Keratinocyte (primary cell): ENCODE results near the gene KCNG2. TPM values are rescaled to one million over a fixed set of nuclear protein-coding genes. Genes with fewer than 3 reads are reported as not detected.

Source experiments
- DNase-seq: peaks from one replicate; pipeline ENCODE4 v3.0.0-alpha.2; 2011; ENCODE audit warnings: low read depth, missing footprints, low spot score
- FAIRE-seq: peaks from 2 replicates; lab custom pipeline; 2011; peaks lifted over from hg19 to GRCh38; lab: Jason Lieb, UNC
- H2AFZ ChIP-seq: 2 replicates; pipeline ENCODE4 v1.6.0; 2012; ENCODE audit warnings: low read length, control low read depth, inconsistent platforms; ENCODE audit not compliant: control insufficient read depth
- H3K27ac ChIP-seq: 2 replicates; pipeline ENCODE4 v1.5.1; 2011; ENCODE audit warnings: low read length; ENCODE audit not compliant: control insufficient read depth, insufficient read depth
- H3K27me3 ChIP-seq: 3 replicates; pipeline ENCODE4 v1.6.0; 2011; ENCODE audit warnings: low read length; ENCODE audit not compliant: control insufficient read depth, insufficient read depth; ENCODE audit errors: extremely low read depth
- H3K36me3 ChIP-seq, 2 experiments: 2 replicates in 1 of 2; 3 replicates in 1 of 2; pipeline ENCODE4 v1.5.1; 2011; ENCODE audit warnings: low read length in 2 of 2, mild to moderate bottlenecking in 1 of 2; ENCODE audit not compliant: control insufficient read depth in 2 of 2, insufficient read depth in 2 of 2; ENCODE audit errors: extremely low read depth in 1 of 2
- H3K4me1 ChIP-seq: 3 replicates; pipeline ENCODE4 v1.5.1; 2011; ENCODE audit warnings: low read length; ENCODE audit not compliant: control insufficient read depth, insufficient read depth; ENCODE audit errors: extremely low read depth
- H3K4me2 ChIP-seq: 3 replicates; pipeline ENCODE4 v1.6.0; 2011; ENCODE audit warnings: low read depth, low read length; ENCODE audit not compliant: control insufficient read depth, insufficient read depth; ENCODE audit errors: extremely low read depth
- H3K4me3 ChIP-seq, 3 experiments: fragments of 200-600 bp in 1 of 3; sonication (generic) in 1 of 3; 2 replicates in 2 of 3; 3 replicates in 1 of 3; pipeline ENCODE4 v1.5.1; 2011 to 2016; ENCODE audit warnings: low read length in 3 of 3, mild to moderate bottlenecking in 3 of 3, control low read depth in 2 of 3, inconsistent platforms in 1 of 3, low read depth in 1 of 3, mixed read lengths in 1 of 3, mixed run types in 1 of 3, moderate library complexity in 1 of 3; ENCODE audit not compliant: control insufficient read depth in 2 of 3, insufficient read depth in 2 of 3; ENCODE audit errors: extremely low read depth in 1 of 3
- H3K79me2 ChIP-seq: 2 replicates; pipeline ENCODE4 v1.6.0; 2012; ENCODE audit warnings: low read length; ENCODE audit not compliant: control insufficient read depth, insufficient read depth
- H3K9ac ChIP-seq: 3 replicates; pipeline ENCODE4 v1.6.0; 2011; ENCODE audit warnings: low read length; ENCODE audit not compliant: control insufficient read depth, insufficient read depth; ENCODE audit errors: extremely low read depth
- H3K9me1 ChIP-seq: 3 replicates; pipeline ENCODE4 v1.6.0; 2011; ENCODE audit warnings: low read length; ENCODE audit not compliant: control insufficient read depth, insufficient read depth; ENCODE audit errors: extremely low read depth
- H3K9me3 ChIP-seq: 2 replicates; pipeline ENCODE4 v1.5.1; 2012; ENCODE audit warnings: low read depth, low read length; ENCODE audit not compliant: control insufficient read depth
- H4K20me1 ChIP-seq: 3 replicates; pipeline ENCODE4 v1.6.0; 2011; ENCODE audit warnings: low read length; ENCODE audit not compliant: control insufficient read depth, insufficient read depth; ENCODE audit errors: extremely low read depth
- EZH2 ChIP-seq: IDR thresholded peaks from one replicate; pipeline ENCODE4 v1.6.1; 2012; ENCODE audit warnings: inconsistent platforms, mild to moderate bottlenecking, low read length, moderate library complexity
- dilution Hi-C: fragments of 300-500 bp; cut with MboI; formaldehyde crosslinking; loops from one replicate; pipeline ENCODE4 v1.7.0; 2020; ENCODE audit warnings: low sequenced_read_pairs; ENCODE audit not compliant: extremely low pct_ligation_motif_present
- polyA plus RNA-seq, 5 experiments: library from polyadenylated mRNA; depleted of rRNA in 3 of 5; stranded (reverse) in 3 of 5; stranded (forward) in 1 of 5; unstranded in 1 of 5; fragments of >200 nt; gene quantifications; 1 replicate in 1 of 5; 2 replicates in 3 of 5; 3 replicates in 1 of 5; pipeline versions ENCODE4 v1.2.1 to v1.2.3, GENCODE V29; 2011 to 2012; ENCODE audit warnings: missing spikeins in 2 of 5, low read depth in 1 of 5, low replicate concordance in 1 of 5
- TF ChIP-seq, protein P1 (sequence below), 3 experiments: IDR thresholded peaks in 1 of 3; conservative IDR thresholded peaks in 1 of 3; optimal IDR thresholded peaks in 1 of 3; 2 replicates in 2 of 3; 3 replicates in 1 of 3; pipeline versions ENCODE3 to v1.5.1; 2011; ENCODE audit warnings: low read length in 3 of 3, mild to moderate bottlenecking in 3 of 3, moderate library complexity in 2 of 3, control low read depth in 1 of 3, inconsistent platforms in 1 of 3; ENCODE audit not compliant: insufficient read depth in 2 of 3; ENCODE audit errors: extremely low read depth in 1 of 3

Gene KCNG2
- polyA plus RNA-seq, 1 donor (not counting 4 experiments of a cell fraction or from before 2014, with no cell fraction given): not detected

- TF ChIP-seq EZH2: no peak
- TF ChIP-seq, protein P1, sequence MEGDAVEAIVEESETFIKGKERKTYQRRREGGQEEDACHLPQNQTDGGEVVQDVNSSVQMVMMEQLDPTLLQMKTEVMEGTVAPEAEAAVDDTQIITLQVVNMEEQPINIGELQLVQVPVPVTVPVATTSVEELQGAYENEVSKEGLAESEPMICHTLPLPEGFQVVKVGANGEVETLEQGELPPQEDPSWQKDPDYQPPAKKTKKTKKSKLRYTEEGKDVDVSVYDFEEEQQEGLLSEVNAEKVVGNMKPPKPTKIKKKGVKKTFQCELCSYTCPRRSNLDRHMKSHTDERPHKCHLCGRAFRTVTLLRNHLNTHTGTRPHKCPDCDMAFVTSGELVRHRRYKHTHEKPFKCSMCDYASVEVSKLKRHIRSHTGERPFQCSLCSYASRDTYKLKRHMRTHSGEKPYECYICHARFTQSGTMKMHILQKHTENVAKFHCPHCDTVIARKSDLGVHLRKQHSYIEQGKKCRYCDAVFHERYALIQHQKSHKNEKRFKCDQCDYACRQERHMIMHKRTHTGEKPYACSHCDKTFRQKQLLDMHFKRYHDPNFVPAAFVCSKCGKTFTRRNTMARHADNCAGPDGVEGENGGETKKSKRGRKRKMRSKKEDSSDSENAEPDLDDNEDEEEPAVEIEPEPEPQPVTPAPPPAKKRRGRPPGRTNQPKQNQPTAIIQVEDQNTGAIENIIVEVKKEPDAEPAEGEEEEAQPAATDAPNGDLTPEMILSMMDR (optimal IDR thresholded peaks at IDR 0.05 in 1 of 3, IDR thresholded peaks at IDR 0.05 in 1 of 3, conservative IDR thresholded peaks at IDR 0.05 in 1 of 3; ENCODE audit: extremely low read depth in 1 of 3, insufficient read depth in 2 of 3, low read length in 3 of 3): no peak
- Histone ChIP-seq H3K36me3 (no peaks in the 10 kb centered on the region), H3K9me1 (no peaks in the 10 kb centered on the region), H4K20me1 (no peaks in the 10 kb centered on the region), H3K9ac (no peak overlapping the region), H3K27me3 (peaks cover 30% of the 10 kb centered on the region), H3K9me3 (peaks cover 4% of the 10 kb centered on the region), H2AFZ (no peak overlapping the region), H3K4me3 (no peak overlapping the region), H3K4me1 (no peaks in the 10 kb centered on the region), H3K27ac (no peak overlapping the region), H3K79me2 (no peaks in the 10 kb centered on the region), H3K4me2 (no peak overlapping the region)
- DNase-seq (no peak), FAIRE-seq (no peak)
- dilution Hi-C loops: no loop called here
Measured at GRCh38 chr18:79784071-79784913, 13.4 kb upstream of the KCNG2 start.

DNA sequence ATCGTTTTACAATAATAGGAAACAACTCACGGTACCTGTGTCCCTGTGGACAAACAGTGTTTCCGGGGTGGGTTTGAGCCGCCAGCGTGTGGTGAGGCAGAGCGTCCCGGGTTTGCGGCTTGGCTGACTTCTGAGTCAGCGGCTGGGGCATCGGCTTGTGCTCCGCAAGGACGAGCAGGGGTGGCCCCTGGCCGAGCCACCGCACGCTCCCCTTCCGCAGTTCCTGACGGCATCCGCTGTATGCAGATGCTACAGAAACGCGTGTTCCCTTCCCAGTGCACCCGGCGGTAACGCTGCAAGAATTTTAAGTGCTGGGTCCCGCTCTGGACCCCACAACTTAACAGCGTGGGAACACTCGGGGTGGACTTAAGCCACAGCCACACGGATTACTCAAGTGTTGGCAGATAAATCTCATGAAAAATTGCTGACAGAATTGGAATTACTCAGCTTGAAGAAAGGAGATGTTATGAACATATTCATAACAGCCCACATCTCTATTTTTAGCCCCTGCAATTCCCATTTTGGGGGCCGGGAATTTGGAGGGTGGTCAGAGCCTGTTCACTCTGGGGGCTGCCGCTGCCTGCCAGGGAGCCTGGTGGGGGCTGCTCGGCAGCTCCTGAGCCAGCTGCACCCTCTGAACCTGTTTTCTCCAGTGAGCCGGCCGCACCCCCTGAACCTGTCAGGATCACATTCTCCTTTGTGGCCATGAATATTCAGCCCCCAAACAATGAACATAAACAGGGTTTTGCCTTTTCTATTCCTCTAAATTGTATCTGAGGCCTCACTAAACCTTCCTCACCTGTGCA is 12.6 kb upstream of the KCNG2 start:
- H3K4me1 ChIP-seq: no peaks in the 10 kb centered on the region
- no peaks in the 10 kb centered on the region for H3K9me1 ChIP-seq
- H3K4me2 ChIP-seq: no peak overlapping the region
- H3K4me3 ChIP-seq: no peak overlapping the region
- dilution Hi-C loops: no loop called here
- peaks cover 4% of the 10 kb centered on the region for H3K9me3 ChIP-seq
- no peaks in the 10 kb centered on the region for H4K20me1 ChIP-seq
- no peak overlapping the region for H3K9ac ChIP-seq
- no peak for DNase-seq
- no peak for FAIRE-seq
- H2AFZ ChIP-seq: no peak overlapping the region
- TF ChIP-seq, protein P1 (optimal IDR thresholded peaks at IDR 0.05 in 1 of 3, IDR thresholded peaks at IDR 0.05 in 1 of 3, conservative IDR thresholded peaks at IDR 0.05 in 1 of 3; ENCODE audit: extremely low read depth in 1 of 3, insufficient read depth in 2 of 3, low read length in 3 of 3): no peak
- no peak for TF ChIP-seq EZH2
- no peaks in the 10 kb centered on the region for H3K36me3 ChIP-seq
- no peaks in the 10 kb centered on the region for H3K79me2 ChIP-seq
- H3K27ac ChIP-seq: no peak overlapping the region
- H3K27me3 ChIP-seq: peaks cover 37% of the 10 kb centered on the region
